Duodenal mucosa (tissue), 2 donors: ENCODE measurements around the gene STPG1.

Experiments
- H3K27ac ChIP-seq: one replicate; pipeline ENCODE4 v1.7.0; 2013; ENCODE audit warnings: low read depth, low read length
- H3K27me3 ChIP-seq, 2 donors: one replicate each; pipeline ENCODE4 v1.7.0; 2013; ENCODE audit warnings: low read length in 2 of 2, control low read depth in 1 of 2; ENCODE audit not compliant: insufficient read depth in 2 of 2, control insufficient read depth in 1 of 2
- H3K36me3 ChIP-seq, 2 donors: one replicate each; pipeline ENCODE4 v1.7.0; 2013; ENCODE audit warnings: low read length in 2 of 2, control low read depth in 1 of 2; ENCODE audit not compliant: insufficient read depth in 2 of 2, control insufficient read depth in 1 of 2
- H3K4me1 ChIP-seq, 2 donors: one replicate each; pipeline ENCODE4 v1.7.0; 2013; ENCODE audit warnings: low read length in 2 of 2, control low read depth in 1 of 2; ENCODE audit not compliant: insufficient read depth in 2 of 2, control insufficient read depth in 1 of 2
- H3K4me3 ChIP-seq, 2 donors: one replicate each; pipeline ENCODE4 v1.7.0; 2013; ENCODE audit warnings: low read length in 2 of 2, low read depth in 1 of 2
- H3K9ac ChIP-seq, 2 donors: one replicate each; pipeline ENCODE4 v1.7.0; 2013; ENCODE audit warnings: low read length in 2 of 2, low read depth in 1 of 2
- H3K9me3 ChIP-seq, 2 donors: one replicate each; pipeline ENCODE4 v1.7.0; 2013; ENCODE audit warnings: low read length in 2 of 2, control low read depth in 1 of 2; ENCODE audit not compliant: control insufficient read depth in 1 of 2

STPG1 gene

DNA sequence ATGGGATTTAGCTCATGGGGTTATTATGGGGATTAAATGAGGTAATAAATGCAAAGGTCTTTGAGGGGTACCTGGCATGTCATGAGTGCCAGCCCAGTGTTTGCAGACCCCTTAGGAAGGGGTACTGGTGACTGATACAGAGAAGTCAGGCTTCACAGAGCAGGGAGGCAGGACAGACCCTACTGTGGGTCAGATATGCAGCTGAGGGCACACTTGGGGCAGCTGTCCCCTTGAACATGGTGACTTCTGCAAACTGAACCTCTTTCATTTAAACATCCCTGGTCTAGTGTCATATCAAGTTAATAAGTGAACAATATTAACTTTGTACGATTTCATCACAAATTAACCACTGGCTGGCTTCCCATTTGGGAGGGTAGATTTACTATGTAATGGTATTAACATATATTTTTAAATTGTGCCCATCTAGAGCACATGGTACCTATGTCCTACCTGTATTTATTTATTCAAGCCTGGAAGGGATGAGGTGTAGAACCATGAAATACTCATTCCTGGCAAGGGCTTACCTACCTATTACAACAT is 25.9 kb downstream of the STPG1 start:
- no peaks in the 10 kb centered on the region for H3K27me3 ChIP-seq

DNA sequence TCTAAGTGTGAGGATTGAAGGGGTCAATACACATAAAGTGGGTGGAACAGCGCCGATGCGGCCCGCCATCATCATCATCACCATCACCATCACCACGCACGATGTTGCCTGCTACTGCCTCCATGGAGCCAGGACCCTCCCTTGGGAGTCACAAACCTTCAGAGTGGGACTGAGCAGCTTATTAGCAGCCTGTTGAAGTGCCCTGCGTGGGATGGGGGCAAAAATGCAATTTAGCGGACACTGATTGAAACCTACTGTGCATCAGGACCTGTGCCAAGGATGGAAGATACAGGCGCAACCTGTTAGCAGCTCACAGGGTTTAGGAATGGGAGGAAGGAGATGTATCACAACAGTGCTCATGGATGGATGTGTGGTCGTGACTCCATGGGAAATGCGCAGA is 26.7 kb downstream of the STPG1 start:
- Histone ChIP-seq H3K27me3 (no peaks in the 10 kb centered on the region), H3K4me3 (no peak overlapping the region), H3K27ac (no peak overlapping the region), H3K36me3 (peaks cover 0 to 5% of the 10 kb centered on the region in 2 donors), H3K9me3 (no peaks in the 10 kb centered on the region), H3K9ac (no peak overlapping the region), H3K4me1 (peaks cover 21 to 28% of the 10 kb centered on the region in 2 donors)

More for the DNA sequence above, 25.9 kb downstream of the STPG1 start:
- no peak overlapping the region for H3K4me3 ChIP-seq
- no peaks in the 10 kb centered on the region for H3K36me3 ChIP-seq
- no peaks in the 10 kb centered on the region for H3K9me3 ChIP-seq
- H3K4me1 ChIP-seq, result peaks cover 28 to 36% of the 10 kb centered on the region in 2 donors
- no peak overlapping the region for H3K27ac ChIP-seq
- no peak overlapping the region for H3K9ac ChIP-seq

DNA sequence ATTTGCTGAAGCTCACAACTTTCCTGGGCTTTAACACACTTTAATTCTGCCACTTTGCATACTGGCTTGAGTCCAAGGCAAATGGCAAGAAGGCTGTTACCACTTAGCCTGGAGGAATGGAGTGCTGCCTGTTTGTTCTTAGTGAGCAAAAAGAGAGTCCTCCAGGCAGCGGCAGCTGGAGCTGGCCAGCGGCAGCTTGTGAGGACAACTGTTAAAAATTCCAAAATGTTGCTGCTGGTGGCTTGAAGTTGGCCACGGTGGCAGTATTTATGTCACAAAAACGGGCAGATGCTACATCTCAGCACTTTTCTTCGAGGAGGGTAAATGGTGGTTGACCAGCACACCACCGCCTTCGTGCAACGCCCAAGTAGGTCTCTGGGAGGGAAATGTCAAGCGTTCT is 27.3 kb downstream of the STPG1 start:
- no peak overlapping the region for H3K4me3 ChIP-seq
- no peaks in the 10 kb centered on the region for H3K9me3 ChIP-seq
- H3K27me3 ChIP-seq, result no peaks in the 10 kb centered on the region
- peaks cover 0 to 6% of the 10 kb centered on the region in 2 donors for H3K36me3 ChIP-seq
- peaks cover 15 to 22% of the 10 kb centered on the region in 2 donors for H3K4me1 ChIP-seq
- H3K27ac ChIP-seq, result no peak overlapping the region
- no peak overlapping the region for H3K9ac ChIP-seq

DNA sequence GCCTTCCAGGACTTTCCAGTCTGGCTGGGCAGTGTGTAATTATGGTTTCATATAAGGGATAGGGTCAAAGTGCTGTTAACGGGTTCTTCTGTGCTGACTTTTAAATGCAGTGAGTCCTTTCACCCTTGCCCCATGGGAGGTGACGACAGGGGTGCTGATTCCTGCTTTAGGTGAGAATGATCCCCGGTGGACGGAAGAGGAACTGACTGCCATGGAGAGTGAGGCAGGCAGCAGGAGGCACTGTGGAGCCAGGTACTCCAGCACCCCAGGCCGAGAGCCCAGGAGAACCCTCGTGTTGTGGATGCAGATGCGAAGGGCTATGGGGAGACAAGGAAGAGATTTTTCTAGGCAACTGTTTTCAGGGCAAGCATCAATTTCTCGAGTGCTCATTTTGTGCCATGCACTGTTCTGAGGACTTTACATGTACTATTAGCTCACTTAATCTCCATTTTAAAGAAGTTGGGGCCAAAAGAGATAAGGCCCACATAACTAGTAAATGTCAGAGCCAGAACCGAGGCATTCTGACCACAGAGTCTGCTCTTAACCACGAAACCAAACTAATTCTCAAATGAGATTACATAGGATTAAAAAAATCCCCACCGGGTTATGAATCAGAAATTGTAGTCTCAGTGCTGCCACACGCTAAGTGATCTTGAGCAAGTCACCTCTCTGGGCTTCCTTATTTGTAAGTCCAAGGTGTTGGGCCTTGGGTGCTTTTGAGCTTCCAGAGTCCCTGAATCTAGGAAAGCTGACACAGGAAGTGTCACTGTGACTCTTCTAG is 28.2 kb downstream of the STPG1 start:
- Histone ChIP-seq H3K27me3 (no peaks in the 10 kb centered on the region), H3K9me3 (no peaks in the 10 kb centered on the region), H3K4me3 (no peak overlapping the region), H3K9ac (no peak overlapping the region), H3K4me1 (peaks cover 15 to 18% of the 10 kb centered on the region in 2 donors), H3K36me3 (peaks cover 0 to 6% of the 10 kb centered on the region in 2 donors), H3K27ac (no peak overlapping the region)

DNA sequence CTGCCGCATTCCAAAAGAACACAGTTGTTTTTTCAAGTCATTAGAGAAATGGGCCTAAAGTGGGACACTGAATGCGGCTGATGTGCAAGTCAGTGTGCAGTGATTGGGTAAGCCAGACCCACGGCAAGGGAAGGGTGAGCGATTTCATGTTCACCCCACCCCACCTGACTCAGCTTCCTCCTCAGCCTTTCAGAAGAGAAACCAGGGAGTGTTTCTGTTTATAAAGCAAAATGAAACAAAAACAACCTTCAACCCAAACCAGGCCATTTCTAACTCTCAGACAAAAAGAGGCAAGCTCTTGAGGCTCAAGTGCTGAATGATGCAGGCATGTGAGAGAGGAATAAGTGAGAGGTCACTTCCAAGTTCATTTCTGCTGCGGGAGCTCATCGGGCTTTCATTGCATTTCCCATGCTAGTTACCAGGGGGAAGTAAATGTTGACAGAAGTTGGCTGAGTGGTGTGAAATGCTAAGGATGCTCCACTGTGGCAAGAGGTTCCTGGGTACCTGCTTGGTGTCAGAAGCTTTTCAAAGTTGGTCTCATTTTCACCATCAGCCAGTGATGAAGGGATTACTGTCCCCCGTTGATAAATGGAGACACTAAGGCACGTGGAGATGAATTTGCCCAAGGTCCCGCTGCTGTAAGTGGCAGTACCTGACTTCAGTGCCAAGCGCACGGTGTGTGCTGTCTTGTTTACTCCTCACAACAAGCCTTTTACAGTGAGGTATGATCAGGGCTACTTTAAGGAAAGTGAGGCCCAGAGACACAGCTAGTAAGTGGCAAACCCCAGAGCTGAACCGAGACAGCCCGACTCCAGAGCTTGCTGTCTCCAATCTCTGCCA is 29.1 kb downstream of the STPG1 start:
- no peaks in the 10 kb centered on the region for H3K9me3 ChIP-seq
- H3K27ac ChIP-seq, result no peak overlapping the region
- H3K27me3 ChIP-seq, result no peaks in the 10 kb centered on the region
- H3K4me3 ChIP-seq, result peak overlapping the region in 1 of 2 donors; percentile 20
- H3K9ac ChIP-seq, result no peak overlapping the region
- H3K4me1 ChIP-seq, result peaks cover 15 to 18% of the 10 kb centered on the region in 2 donors
- peaks cover 0 to 6% of the 10 kb centered on the region in 2 donors for H3K36me3 ChIP-seq

DNA sequence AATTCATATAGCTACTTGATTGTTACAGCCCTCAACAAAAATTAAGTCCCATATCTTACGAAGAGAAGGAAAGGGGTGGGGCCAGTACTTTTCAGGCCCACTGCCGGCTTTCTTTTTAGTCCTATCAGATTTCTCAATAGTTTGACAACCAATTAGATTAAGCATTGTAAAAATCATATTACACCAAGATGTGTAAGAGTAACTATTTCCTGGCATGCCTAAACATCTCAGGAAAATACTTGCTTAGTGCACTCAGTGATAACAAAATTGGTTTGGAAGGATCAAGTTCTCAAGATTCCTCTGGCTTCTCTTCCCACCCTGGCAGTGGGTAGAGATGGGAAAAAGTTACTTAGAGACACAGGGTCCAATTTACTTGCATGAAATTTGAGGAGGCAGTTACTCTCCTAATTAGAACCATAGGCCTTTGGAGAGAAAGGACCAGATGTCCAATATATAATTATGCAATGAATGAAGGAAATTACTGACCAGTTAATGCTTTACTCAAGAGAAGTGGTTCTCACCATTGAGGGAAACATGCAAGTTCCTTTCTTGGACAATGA is 30.1 kb downstream of the STPG1 start:
- H3K27ac ChIP-seq, result no peak overlapping the region

DNA sequence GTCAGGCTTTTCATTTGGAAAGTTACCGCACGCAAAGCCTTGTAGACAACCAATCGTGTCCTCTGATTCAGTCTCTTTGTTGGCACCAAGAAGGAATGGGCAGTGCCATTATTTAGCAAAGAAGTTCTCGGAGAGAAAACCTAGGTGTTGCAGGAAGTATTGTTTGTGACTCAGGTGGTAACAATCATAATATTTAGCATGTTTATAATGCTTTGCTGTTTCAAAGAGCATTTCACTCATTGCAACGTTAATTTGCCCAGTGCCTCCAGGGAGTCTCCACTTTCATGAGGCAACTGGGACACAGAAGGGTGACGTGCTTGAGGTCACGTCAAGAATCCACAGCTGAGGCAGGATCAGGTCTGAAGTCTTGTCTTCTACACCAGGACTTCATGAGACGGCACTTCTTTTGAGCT is 31.4 kb downstream of the STPG1 start:
- no peaks in the 10 kb centered on the region for H3K9me3 ChIP-seq
- H3K4me3 ChIP-seq, result no peak overlapping the region
- no peak overlapping the region for H3K27ac ChIP-seq
- no peaks in the 10 kb centered on the region for H3K27me3 ChIP-seq
- peaks cover 15 to 18% of the 10 kb centered on the region in 2 donors for H3K4me1 ChIP-seq
- no peak overlapping the region for H3K9ac ChIP-seq
- H3K36me3 ChIP-seq, result peaks cover 0 to 10% of the 10 kb centered on the region in 2 donors

More for the DNA sequence above, 30.1 kb downstream of the STPG1 start:
- Histone ChIP-seq H3K36me3 (peaks cover 0 to 10% of the 10 kb centered on the region in 2 donors), H3K9me3 (no peaks in the 10 kb centered on the region), H3K27me3 (no peaks in the 10 kb centered on the region), H3K9ac (no peak overlapping the region), H3K4me1 (peaks cover 15 to 18% of the 10 kb centered on the region in 2 donors), H3K4me3 (no peak overlapping the region)

DNA sequence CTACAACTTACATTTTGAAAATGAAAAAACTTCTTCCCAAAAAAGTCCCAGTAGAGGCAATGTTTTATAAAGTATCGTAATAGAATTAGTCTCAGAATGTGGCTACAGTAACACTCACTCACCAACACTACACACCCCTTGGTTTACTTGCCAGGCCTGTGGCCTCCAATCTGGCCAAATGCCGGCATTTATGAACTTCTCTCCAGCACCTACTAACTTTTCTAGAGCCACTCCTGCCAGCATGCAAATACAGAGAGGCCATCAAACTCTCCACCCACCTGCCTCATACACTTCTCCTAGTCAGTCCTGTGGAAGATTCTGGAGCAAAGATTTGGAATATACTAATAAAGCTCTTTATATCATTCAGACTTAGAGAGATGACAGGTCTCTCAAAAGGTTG is 32.3 kb downstream of the STPG1 start:
- Histone ChIP-seq H3K4me1 (peaks cover 15 to 18% of the 10 kb centered on the region in 2 donors), H3K9me3 (no peaks in the 10 kb centered on the region), H3K9ac (no peak overlapping the region), H3K27me3 (no peaks in the 10 kb centered on the region), H3K36me3 (peaks cover 0 to 10% of the 10 kb centered on the region in 2 donors), H3K27ac (no peak overlapping the region), H3K4me3 (no peak overlapping the region)

DNA sequence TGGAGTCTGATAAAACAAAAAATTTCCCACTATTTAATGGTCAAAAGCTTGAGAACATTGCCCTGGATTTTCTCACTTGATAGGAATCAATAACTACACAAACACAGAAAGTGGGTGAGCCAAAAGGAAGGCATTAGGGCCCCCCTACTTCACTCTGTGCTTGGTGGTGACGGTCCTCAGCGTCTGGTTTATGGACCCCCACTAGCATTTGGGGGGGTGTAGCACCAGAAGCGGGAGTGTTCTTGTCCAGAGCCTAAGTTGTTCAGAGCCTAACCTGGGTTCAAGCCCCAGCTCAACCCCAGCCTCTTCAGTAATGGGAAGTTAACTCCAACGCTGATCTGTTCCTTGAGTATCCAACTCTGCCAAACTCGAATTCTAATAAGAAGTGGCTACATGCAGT is 33.1 kb downstream of the STPG1 start:
- peaks cover 0 to 10% of the 10 kb centered on the region in 2 donors for H3K36me3 ChIP-seq
- H3K27ac ChIP-seq, result no peak overlapping the region
- H3K4me1 ChIP-seq, result peaks cover 15 to 16% of the 10 kb centered on the region in 2 donors
- no peak overlapping the region for H3K9ac ChIP-seq
- no peak overlapping the region for H3K4me3 ChIP-seq
- no peaks in the 10 kb centered on the region for H3K9me3 ChIP-seq
- H3K27me3 ChIP-seq, result no peaks in the 10 kb centered on the region
